Ectodermal cell (in vitro differentiated cells): Measurements from ENCODE around the gene TOMM6.

Experiments
- H3K27ac ChIP-seq: 2 replicates; pipeline ENCODE4 v1.7.0; 2013; ENCODE audit warnings: mild to moderate bottlenecking, low read depth, low read length; ENCODE audit not compliant: insufficient read depth, poor library complexity, severe bottlenecking
- H3K27me3 ChIP-seq: 2 replicates; pipeline ENCODE4 v1.7.0; 2013; ENCODE audit warnings: mild to moderate bottlenecking, low read length; ENCODE audit not compliant: insufficient read depth, control insufficient read depth, poor library complexity, severe bottlenecking
- H3K36me3 ChIP-seq: one replicate; pipeline ENCODE4 v1.7.0; 2013; ENCODE audit warnings: low read length; ENCODE audit not compliant: control insufficient read depth, insufficient read depth
- H3K4me1 ChIP-seq: one replicate; pipeline ENCODE4 v1.7.0; 2013; ENCODE audit warnings: low read length; ENCODE audit not compliant: control insufficient read depth, insufficient read depth
- H3K4me3 ChIP-seq: 2 replicates; pipeline ENCODE4 v1.7.0; 2013; ENCODE audit warnings: low read depth, low read length, control low read depth; ENCODE audit not compliant: insufficient read depth
- H3K9me3 ChIP-seq: 2 replicates; pipeline ENCODE4 v1.7.0; 2013; ENCODE audit warnings: mild to moderate bottlenecking, low read length, moderate library complexity; ENCODE audit not compliant: control insufficient read depth
- WGBS, 2 experiments: methylation state at CpG; one replicate each; pipeline ENCODE4 v1.1.7; 2013; ENCODE audit warnings: missing lambda C conversion rate in 2 of 2; 5-methylcytosine and 5-hydroxymethylcytosine counted together

The TOMM6 gene

DNA sequence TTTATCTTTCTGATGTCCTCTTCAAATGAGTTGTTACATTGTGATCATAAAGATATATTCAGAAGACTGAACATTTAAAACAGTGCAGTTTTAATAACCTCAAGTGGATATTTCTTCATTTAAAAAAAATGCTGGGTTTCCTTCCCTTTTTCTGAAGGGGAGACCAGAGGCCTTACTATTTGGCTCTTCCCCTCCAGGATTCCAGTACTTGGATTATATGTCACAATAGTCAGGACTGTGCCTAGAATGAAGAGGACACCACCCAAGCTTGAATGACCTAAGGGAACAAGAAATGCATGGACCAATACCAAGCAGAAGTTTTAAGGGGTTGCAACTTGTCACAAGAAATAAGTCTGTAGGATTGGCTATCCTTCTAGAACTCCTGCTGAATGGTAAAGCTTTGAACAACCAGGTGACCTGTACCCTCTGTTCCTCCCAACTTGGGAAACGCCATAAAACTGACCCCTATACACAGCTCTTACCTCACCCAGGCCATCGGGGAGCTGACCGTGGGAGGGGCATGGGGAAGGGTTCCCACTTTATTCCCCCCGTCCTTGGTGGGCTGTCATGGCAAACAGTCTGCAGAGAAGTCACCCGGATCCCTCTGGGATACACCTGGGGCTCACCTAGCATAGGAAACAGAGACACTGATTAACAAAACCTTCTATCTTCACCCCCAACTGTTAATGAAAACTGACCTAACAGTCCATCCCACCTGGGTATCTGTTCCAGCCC, 9.8 kb upstream of the TOMM6 start:
- Histone ChIP-seq H3K4me1 (peaks cover 11% of the 10 kb centered on the region), H3K9me3 (no peaks in the 10 kb centered on the region), H3K4me3 (no peak overlapping the region), H3K27ac (no peak overlapping the region), H3K27me3 (peaks cover 14% of the 10 kb centered on the region), H3K36me3 (peaks cover 11% of the 10 kb centered on the region)
- WGBS, 2 experiments = 90 to 95% methylated on average over 5 of the region's 5 CpGs

DNA sequence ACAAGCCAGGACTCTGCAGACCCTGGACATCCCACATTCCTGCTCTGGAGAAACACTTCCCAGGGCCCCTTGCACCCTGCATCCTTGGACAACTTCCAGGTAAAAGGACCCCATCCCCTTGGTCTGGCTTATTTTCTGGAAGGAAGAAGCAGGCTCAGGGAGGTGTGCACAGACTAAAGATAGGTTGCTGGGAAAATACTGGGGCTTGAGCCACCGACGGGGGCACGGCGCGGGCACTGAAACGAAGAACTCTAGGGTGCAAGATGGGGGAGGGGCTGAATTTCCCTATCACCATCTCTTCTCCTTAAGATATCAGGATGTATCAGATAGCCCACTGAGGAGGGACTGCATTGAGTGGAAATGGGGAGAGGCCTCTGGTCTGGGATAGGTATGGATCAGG, 8.6 kb upstream of the TOMM6 start:
- Histone ChIP-seq H3K27ac (no peak overlapping the region), H3K27me3 (peaks cover 14% of the 10 kb centered on the region), H3K36me3 (peaks cover 11% of the 10 kb centered on the region), H3K4me3 (peak overlapping the region; percentile 70), H3K4me1 (peaks cover 11% of the 10 kb centered on the region), H3K9me3 (no peaks in the 10 kb centered on the region)
- WGBS, 2 experiments = 42 to 48% methylated on average over 6 of the region's 6 CpGs

DNA sequence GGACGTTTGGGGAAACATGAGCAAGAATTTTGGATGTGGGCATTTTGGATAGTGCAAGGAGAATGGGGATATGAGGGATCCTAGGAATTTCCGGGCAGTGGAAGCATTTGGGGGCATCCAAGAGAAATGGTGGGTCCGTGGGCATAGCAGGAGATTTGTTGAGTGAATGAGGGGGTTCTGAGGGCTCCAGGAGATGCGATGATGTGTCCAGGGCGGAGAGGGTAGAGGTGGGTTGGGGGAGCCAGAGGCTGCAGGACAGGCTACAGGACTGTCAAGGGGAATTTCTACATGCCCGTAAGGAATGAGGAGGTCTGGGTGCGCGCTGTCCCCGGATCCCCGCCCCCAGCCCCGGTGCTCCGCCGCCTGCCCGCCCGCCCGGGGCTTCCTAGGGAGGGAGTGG, 8.2 kb upstream of the TOMM6 start:
- 2% methylated on average over 16 of the region's 16 CpGs for WGBS, 2 experiments
- Histone ChIP-seq H3K27me3 (peaks cover 14% of the 10 kb centered on the region), H3K27ac (no peak overlapping the region), H3K4me1 (peaks cover 11% of the 10 kb centered on the region), H3K9me3 (no peaks in the 10 kb centered on the region), H3K36me3 (peaks cover 11% of the 10 kb centered on the region), H3K4me3 (peak overlapping the region; percentile 70)

DNA sequence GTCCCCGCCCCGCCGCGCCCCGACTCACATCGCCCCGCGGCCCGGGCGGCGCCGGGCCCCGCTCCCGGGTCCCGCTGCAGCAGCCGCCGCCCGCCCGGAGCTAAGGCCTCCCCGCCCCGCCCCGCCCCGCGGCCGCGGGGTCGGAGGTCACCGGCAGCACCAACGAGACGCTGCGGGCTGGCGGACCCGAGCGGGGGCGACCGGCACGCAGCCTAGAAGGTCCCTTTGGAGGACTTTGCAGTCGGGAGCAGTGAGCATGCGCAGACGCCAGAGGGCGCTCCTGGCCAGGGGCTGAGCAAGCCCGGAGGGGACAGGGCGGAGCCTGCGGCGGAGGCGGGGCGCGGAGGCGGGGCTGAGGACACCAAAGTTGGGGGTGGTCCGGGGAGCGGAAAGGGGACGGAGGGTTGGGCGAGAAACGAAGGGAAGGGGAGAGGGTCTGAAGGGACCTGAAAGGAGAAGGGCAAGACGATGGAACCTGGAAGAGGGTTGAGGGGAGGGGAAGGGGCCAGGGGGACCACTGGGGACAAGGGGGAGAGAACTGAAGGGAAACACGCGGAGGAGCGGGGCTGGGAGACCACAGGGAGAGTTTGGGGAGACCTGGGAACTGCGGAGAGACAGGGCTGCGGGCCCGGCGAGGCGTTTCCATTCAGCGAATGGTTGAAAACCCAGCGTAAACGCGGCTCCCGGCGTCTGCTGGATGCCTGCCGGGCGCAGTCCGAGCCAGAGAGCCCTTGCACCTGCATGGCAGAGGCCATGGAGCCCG, 7.5 kb upstream of the TOMM6 start, which contains the start of gene FRS3:
Gene FRS3, minus strand, starts transcription at position 113 of the 763 bp plus-strand sequence. CDS start 2,913 bp downstream, outside the sequence.
- Histone ChIP-seq H3K36me3 (peaks cover 6% of the 10 kb centered on the region), H3K4me1 (peaks cover 11% of the 10 kb centered on the region), H3K27ac (no peak within 1 kb of the TSS), H3K4me3 (peak within 1 kb of the TSS; percentile 70), H3K27me3 (peaks cover 14% of the 10 kb centered on the region), H3K9me3 (no peaks in the 10 kb centered on the region)
- 0% methylated on average over 73 of the region's 73 CpGs for WGBS, 2 experiments

DNA sequence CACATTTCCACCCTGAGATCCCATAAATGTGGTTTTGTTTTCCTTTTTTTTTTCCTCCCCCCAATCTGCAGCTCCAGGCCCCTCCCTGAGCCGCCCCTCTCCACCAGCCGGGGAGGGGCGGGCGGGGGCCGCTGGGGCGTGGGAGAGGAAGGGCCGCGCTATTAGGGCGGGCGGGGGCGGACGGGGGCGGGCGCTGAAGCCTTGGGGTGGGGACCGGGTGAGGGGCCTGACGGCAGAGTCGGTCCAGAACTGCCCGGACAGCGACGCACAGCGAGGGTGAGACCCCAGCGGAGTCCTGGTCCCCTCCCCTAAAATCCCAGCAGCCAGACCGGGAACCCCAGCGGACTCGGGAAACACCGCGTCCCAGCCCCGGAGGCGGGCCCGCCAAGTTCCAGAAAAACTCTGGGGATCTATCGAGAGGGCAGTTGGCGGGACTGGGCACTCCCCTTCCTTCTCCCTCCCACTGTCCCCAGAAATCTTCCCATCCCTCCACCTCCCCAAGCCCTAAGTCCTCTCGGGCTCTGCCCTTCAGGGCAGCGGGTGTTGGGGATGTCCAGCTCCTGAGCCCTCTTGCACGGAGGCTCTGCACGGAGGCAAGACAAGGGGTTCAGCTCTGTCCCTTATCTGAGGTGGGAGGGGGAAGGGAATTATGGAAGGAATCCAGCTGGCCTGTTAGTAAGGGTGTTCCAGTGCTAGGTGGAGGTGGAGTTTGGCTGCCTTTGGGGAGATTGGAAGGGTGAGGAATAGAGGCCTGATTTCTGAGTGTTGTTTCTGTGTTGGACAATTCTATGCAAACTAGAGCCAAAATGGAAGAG, 6.7 kb upstream of the TOMM6 start, which contains the start of gene PRICKLE4:
Gene PRICKLE4, plus strand, starts transcription at position 232 of the 815 bp plus-strand sequence. CDS start 2,692 bp downstream, outside the sequence.
- Histone ChIP-seq H3K9me3 (no peaks in the 10 kb centered on the region), H3K4me3 (peak within 1 kb of the TSS; percentile 70), H3K27ac (no peak within 1 kb of the TSS), H3K4me1 (peaks cover 11% of the 10 kb centered on the region), H3K36me3 (no peaks in the 10 kb centered on the region), H3K27me3 (peaks cover 22% of the 10 kb centered on the region)
- WGBS, 2 experiments = 1% methylated on average over 34 to 36 of the region's 36 CpGs

DNA sequence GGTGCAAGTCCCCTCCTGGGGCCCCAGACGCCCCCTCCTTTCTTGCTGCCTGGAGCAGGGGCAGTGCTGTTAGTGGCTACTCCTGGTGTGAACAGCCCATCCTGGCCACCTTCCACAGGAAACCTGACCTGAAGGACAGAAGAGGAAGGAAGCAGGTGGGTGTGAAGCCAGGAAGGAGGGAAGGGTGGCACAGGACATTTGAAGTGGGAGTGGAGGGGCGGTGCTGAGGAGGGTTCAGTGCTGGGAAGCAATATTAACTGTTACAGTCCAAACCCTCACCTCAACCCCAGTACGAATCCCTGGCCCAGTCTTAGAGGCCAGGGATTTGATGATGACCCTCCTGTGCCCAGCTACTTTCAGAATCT, 6.1 kb upstream of the TOMM6 start:
- Histone ChIP-seq H3K9me3 (no peaks in the 10 kb centered on the region), H3K27me3 (peaks cover 27% of the 10 kb centered on the region), H3K4me3 (peak overlapping the region; percentile 70), H3K4me1 (peaks cover 11% of the 10 kb centered on the region), H3K36me3 (no peaks in the 10 kb centered on the region), H3K27ac (no peak overlapping the region)
- 66 to 69% methylated on average over 3 of the region's 3 CpGs for WGBS, 2 experiments

DNA sequence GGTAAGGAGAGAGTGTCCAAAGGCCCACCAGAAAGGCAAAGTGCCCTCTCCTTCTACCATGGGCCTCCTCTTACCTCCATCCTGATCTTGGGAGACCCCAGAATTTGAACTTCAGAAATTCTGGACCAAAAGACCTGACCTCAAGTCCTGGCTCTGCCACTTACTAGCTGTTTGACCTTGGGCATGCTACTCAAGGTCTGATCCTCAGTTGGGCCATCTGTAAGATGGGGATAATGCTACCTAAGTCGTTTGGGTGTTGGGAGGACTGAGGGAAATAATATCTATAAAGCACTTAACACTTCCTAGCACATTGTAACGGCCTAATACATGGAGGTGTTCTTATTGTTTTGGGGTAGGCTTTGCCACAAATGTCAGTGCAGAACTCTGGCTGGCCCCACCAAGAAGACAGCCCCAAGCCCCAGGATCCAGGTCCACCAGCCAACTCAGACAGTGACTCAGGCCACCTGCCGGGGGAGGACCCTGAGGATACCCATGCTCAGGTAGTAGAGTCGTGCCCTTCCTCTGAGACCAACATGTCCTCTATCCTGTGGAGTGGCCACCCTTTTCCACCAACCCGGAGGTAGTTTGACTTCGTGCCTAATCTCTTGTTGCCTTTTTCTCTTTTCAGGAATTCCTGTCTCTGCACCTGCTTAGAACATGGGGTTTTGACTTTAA, 4.3 kb upstream of the TOMM6 start:
- H3K4me3 ChIP-seq = no peak overlapping the region
- no peaks in the 10 kb centered on the region for H3K36me3 ChIP-seq
- 69 to 80% methylated on average over 5 to 6 of the region's 6 CpGs for WGBS, 2 experiments
- peaks cover 27% of the 10 kb centered on the region for H3K27me3 ChIP-seq
- peaks cover 11% of the 10 kb centered on the region for H3K4me1 ChIP-seq
- H3K27ac ChIP-seq = no peak overlapping the region
- no peaks in the 10 kb centered on the region for H3K9me3 ChIP-seq

DNA sequence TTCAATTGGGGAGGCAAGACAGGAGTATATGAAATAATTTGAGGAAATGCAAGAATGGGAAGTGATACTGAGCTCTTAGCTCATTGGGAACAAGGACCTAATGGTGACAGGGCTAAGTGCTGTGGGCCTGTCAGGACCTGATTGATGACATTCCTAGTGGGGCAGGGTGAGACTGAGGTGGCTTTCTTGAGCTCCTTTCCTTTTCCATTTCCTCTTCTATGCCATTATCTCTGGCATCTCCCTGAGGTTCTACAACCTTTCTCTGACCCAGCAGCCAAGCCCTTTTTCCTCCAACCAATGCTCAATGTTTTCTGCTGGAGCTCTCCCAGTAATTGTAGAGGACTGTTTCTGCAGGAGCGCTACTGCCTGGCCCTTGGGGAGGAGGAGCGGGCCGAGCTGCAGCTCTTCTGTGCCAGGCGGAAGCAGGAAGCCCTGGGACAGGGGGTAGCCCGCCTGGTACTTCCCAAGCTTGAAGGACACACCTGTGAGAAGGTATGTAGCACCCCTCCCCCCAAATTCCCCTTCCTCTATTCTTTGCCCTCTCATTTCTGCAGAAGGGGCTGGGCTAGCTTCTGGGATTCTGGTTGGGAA, 2.8 kb upstream of the TOMM6 start:
- Histone ChIP-seq H3K27me3 (peaks cover 27% of the 10 kb centered on the region), H3K9me3 (no peaks in the 10 kb centered on the region), H3K27ac (no peak overlapping the region), H3K4me3 (no peak overlapping the region), H3K4me1 (peaks cover 5% of the 10 kb centered on the region), H3K36me3 (peaks cover 7% of the 10 kb centered on the region)
- WGBS, 2 experiments = 81 to 89% methylated on average over 5 of the region's 5 CpGs

DNA sequence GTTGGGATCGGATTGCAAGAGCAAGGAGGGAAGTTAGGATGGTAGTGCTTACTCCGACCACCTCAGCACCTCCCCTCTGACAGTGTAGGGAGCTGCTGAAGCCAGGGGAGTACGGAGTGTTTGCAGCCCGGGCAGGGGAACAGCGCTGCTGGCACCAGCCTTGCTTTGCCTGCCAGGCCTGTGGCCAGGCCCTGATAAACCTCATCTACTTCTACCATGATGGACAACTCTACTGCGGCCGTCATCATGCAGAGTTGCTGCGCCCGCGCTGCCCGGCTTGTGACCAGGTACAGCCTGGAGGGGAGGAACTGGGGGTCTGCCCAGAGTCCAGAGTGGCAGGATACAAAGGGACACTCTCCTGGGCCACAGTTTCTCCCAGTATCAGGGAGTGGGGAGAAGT, 2.2 kb upstream of the TOMM6 start:
- H3K27ac ChIP-seq = no peak overlapping the region
- peaks cover 13% of the 10 kb centered on the region for H3K36me3 ChIP-seq
- 84 to 87% methylated on average over 11 of the region's 11 CpGs for whole genome bisulfite sequencing, 2 experiments
- H3K9me3 ChIP-seq = no peaks in the 10 kb centered on the region
- peaks cover 5% of the 10 kb centered on the region for H3K4me1 ChIP-seq
- H3K4me3 ChIP-seq = no peak overlapping the region
- peaks cover 27% of the 10 kb centered on the region for H3K27me3 ChIP-seq
